CD4-positive, CD25-positive, alpha-beta regulatory T cell (primary cell): ENCODE data around the gene MBNL1. TPM values are rescaled to one million over a fixed set of nuclear protein-coding genes. Genes with fewer than 3 reads are reported as not detected.

Source experiments
- ATAC-seq, 2 donors: fragments of 150-1000 bp; cut with Tn5 transposase; one replicate each; pipeline ENCODE4 v1.10.0; 2021; ENCODE audit warnings: low read depth in 2 of 2, moderate number of reproducible peaks in 2 of 2, moderate library complexity in 1 of 2
- DNase-seq, 3 donors: peaks; one replicate each; pipeline versions ENCODE4 v3.0.0 to v3.0.0-alpha.2; 2012 to 2022; ENCODE audit warnings: mixed read lengths in 1 of 3
- H3K27ac ChIP-seq: one replicate; pipeline ENCODE4 v1.7.0; 2013; ENCODE audit warnings: mild to moderate bottlenecking, low read length; ENCODE audit not compliant: insufficient read depth, poor library complexity, severe bottlenecking
- H3K27me3 ChIP-seq: one replicate; pipeline ENCODE4 v1.7.0; 2013; ENCODE audit warnings: low read length; ENCODE audit not compliant: control insufficient read depth, insufficient read depth
- H3K36me3 ChIP-seq: one replicate; pipeline ENCODE4 v1.7.0; 2013; ENCODE audit warnings: mild to moderate bottlenecking, low read length, moderate library complexity; ENCODE audit not compliant: control insufficient read depth, insufficient read depth
- H3K4me1 ChIP-seq: 2 replicates; pipeline ENCODE4 v1.7.0; 2013; ENCODE audit warnings: mild to moderate bottlenecking, low read length; ENCODE audit not compliant: insufficient read depth, control insufficient read depth, poor library complexity, severe bottlenecking
- H3K4me3 ChIP-seq: one replicate; pipeline ENCODE4 v1.7.0; 2013; ENCODE audit warnings: low read depth, mild to moderate bottlenecking, low read length, moderate library complexity
- H3K9me3 ChIP-seq, 2 experiments: 1 replicate in 1 of 2; 2 replicates in 1 of 2; pipeline ENCODE4 v1.7.0; 2013; ENCODE audit warnings: low read length in 2 of 2, mild to moderate bottlenecking in 1 of 2, moderate library complexity in 1 of 2; ENCODE audit not compliant: control insufficient read depth in 2 of 2
- H3K27ac Mint-ChIP-seq, 3 donors: one replicate each; pipeline ENCODE4 v1.8.0; 2020 to 2022; ENCODE audit warnings: mild to moderate bottlenecking in 3 of 3, mixed read lengths in 3 of 3, moderate library complexity in 2 of 3
- H3K27me3 Mint-ChIP-seq: one replicate; pipeline ENCODE4 v1.8.0; 2022; ENCODE audit warnings: mild to moderate bottlenecking, mixed read lengths
- H3K36me3 Mint-ChIP-seq: one replicate; pipeline ENCODE4 v1.8.0; 2020; ENCODE audit warnings: mixed read lengths
- H3K4me1 Mint-ChIP-seq, 4 donors: one replicate each; pipeline ENCODE4 v1.8.0; 2020 to 2022; ENCODE audit warnings: mixed read lengths in 4 of 4, mild to moderate bottlenecking in 1 of 4
- H3K4me3 Mint-ChIP-seq, 4 donors: one replicate each; pipeline ENCODE4 v1.8.0; 2020 to 2022; ENCODE audit warnings: mild to moderate bottlenecking in 4 of 4, mixed read lengths in 4 of 4, moderate library complexity in 3 of 4
- H3K9me3 Mint-ChIP-seq, 7 donors: one replicate each; pipeline ENCODE4 v1.8.0; 2020 to 2022; ENCODE audit warnings: mixed read lengths in 7 of 7, mild to moderate bottlenecking in 3 of 7, moderate library complexity in 2 of 7
- polyA plus RNA-seq, 4 donors: library from polyadenylated mRNA; unstranded; fragments of 300-500 nt; fragmentation: Illumina TruSeq; gene quantifications; one replicate each; pipeline ENCODE4 v1.2.3, GENCODE V29; 2021
- total RNA-seq: library from RNA; stranded (reverse); gene quantifications from one replicate; pipeline ENCODE4 v1.2.3, GENCODE V29; 2022

Gene MBNL1
- total and polyA plus RNA-seq, 5 donors from 2014 or later, result 221 to 726 (median 252) TPM

DNA sequence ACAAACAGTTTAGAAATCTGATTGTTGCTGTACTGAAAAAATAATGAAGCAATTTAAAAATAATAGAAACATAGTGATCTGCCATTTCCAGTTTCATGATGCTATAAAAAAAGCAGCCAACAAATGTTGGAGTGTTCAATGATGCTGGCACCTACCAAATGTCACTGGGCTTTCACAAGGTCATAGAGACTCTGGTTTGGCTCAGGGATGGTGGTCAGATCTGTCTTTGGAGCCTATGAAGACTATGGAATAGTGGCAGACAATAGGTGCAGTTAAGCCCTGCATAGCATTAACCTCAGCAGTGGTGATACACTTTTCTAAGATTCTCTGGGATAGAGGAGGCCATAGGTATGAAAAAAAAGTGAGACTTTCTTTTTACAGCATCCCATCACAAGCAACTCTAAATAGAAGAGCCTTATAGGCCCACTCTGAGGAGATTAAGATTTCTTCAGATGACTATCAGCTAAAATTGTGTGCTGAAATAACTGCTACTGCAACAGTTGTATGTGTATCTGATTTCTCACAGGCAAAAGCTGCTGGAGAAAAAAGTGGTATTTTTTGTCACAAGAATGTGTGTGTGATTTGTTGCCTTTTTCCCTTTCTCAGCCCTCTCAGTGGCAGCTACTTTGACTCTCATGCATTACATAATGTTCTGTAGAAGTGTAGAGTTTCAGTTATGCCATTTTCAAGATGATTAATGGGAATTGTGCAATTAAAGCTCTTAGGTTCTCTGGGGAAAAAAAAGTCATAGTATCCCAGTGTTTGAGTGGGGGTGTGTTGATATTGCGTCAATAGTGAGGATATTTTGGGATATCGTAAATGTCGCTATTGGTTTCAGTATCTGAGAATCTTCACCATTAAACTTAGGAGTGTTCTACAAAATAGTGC is 137.4 kb downstream of the MBNL1 start:
- DNase-seq, result no peak
- peak overlapping the region; percentile 63 for H3K27ac ChIP-seq
- H3K4me1 ChIP-seq, result peaks cover 65% of the 10 kb centered on the region
- H3K4me3 Mint-ChIP-seq, result peak overlapping the region; percentile 8 to 74 (median 26)
- peaks cover 0 to 1% (median 0%) of the 10 kb centered on the region in 7 donors for H3K9me3 Mint-ChIP-seq
- peaks cover 35% of the 10 kb centered on the region for H3K36me3 Mint-ChIP-seq
- H3K27ac Mint-ChIP-seq, result peak overlapping the region in 2 of 3 donors; percentile 61 to 68
- peaks cover 58 to 85% (median 69%) of the 10 kb centered on the region in 4 donors for H3K4me1 Mint-ChIP-seq
- no peaks in the 10 kb centered on the region for H3K9me3 ChIP-seq
- peaks cover 23% of the 10 kb centered on the region for H3K36me3 ChIP-seq
- no peaks in the 10 kb centered on the region for H3K27me3 Mint-ChIP-seq
- no peak for ATAC-seq
- H3K27me3 ChIP-seq, result no peaks in the 10 kb centered on the region
- peak overlapping the region; percentile 39 for H3K4me3 ChIP-seq

GRCh38 chr3:152413240-152413639 is 144.5 kb downstream of the MBNL1 start:
- Histone ChIP-seq H3K27me3 (no peaks in the 10 kb centered on the region), H3K36me3 (peaks cover 40% of the 10 kb centered on the region), H3K4me3 (peak overlapping the region; percentile 4), H3K9me3 (no peaks in the 10 kb centered on the region), H3K4me1 (peaks cover 27% of the 10 kb centered on the region), H3K27ac (peak overlapping the region; percentile 35)
- no peak for DNase-seq
- H3K9me3 Mint-ChIP-seq, result no peaks in the 10 kb centered on the region
- ATAC-seq, result no peak
- H3K36me3 Mint-ChIP-seq, result peaks cover 47% of the 10 kb centered on the region
- peak overlapping the region in 2 of 3 donors; percentile 8 to 53 for H3K27ac Mint-ChIP-seq
- peak overlapping the region in 1 of 4 donors; percentile 14 for H3K4me3 Mint-ChIP-seq
- peaks cover 54 to 78% (median 64%) of the 10 kb centered on the region in 4 donors for H3K4me1 Mint-ChIP-seq
- no peaks in the 10 kb centered on the region for H3K27me3 Mint-ChIP-seq

- H3K4me3 Mint-ChIP-seq, result peak overlapping the region in 2 of 4 donors; percentile 1 to 27
- Histone ChIP-seq H3K4me3 (no peak overlapping the region), H3K4me1 (peaks cover 19% of the 10 kb centered on the region), H3K36me3 (peaks cover 71% of the 10 kb centered on the region), H3K27me3 (no peaks in the 10 kb centered on the region), H3K9me3 (no peaks in the 10 kb centered on the region), H3K27ac (peak overlapping the region; percentile 43)
- ATAC-seq (no peak), DNase-seq (no peak)
- peak overlapping the region in 2 of 3 donors; percentile 45 to 53 for H3K27ac Mint-ChIP-seq
- H3K4me1 Mint-ChIP-seq, result peaks cover 45 to 79% (median 60%) of the 10 kb centered on the region in 4 donors
- no peaks in the 10 kb centered on the region for H3K27me3 Mint-ChIP-seq
- peaks cover 0 to 6% (median 4%) of the 10 kb centered on the region in 7 donors for H3K9me3 Mint-ChIP-seq
- H3K36me3 Mint-ChIP-seq, result peaks cover 62% of the 10 kb centered on the region
Measured at GRCh38 chr3:152416808-152417580, 148.3 kb downstream of the MBNL1 start.

- H3K27me3 ChIP-seq, result no peaks in the 10 kb centered on the region
- H3K36me3 Mint-ChIP-seq, result peaks cover 78% of the 10 kb centered on the region
- H3K4me3 ChIP-seq, result no peak overlapping the region
- peaks cover 41 to 86% (median 69%) of the 10 kb centered on the region in 4 donors for H3K4me1 Mint-ChIP-seq
- H3K27ac Mint-ChIP-seq, result peak overlapping the region in 2 of 3 donors; percentile 85 to 87
- peak overlapping the region in 1 of 4 donors; percentile 41 for H3K4me3 Mint-ChIP-seq
- ATAC-seq, result no peak
- no peaks in the 10 kb centered on the region for H3K27me3 Mint-ChIP-seq
- peaks cover 0 to 14% (median 4%) of the 10 kb centered on the region in 7 donors for H3K9me3 Mint-ChIP-seq
- no peak for DNase-seq
- no peaks in the 10 kb centered on the region for H3K9me3 ChIP-seq
- no peak overlapping the region for H3K27ac ChIP-seq
- H3K36me3 ChIP-seq, result peaks cover 69% of the 10 kb centered on the region
- H3K4me1 ChIP-seq, result peaks cover 11% of the 10 kb centered on the region
Measured at GRCh38 chr3:152419748-152420147, 151.0 kb downstream of the MBNL1 start.

DNA sequence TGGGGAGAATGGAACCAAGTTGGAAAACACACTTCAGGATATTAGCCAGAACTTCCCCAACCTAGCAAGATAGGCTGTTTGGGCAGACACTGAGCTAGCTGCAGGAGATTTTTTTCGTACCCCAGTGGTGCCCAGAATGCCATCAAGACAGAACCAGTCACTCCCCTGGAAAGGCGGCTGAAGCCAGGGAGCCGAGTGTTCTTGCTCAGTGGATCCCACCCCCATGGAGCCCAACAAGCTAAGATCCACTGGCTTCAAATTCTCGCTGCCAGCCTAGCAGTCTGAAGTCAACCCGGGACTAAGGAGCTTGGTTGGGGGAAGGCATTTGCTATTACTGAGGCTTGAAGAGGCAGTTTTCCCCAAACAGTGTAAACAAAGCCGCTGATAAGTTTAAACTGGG is 152.4 kb downstream of the MBNL1 start:
- peaks cover 57% of the 10 kb centered on the region for H3K36me3 ChIP-seq
- peaks cover 11% of the 10 kb centered on the region for H3K4me1 ChIP-seq
- H3K27me3 ChIP-seq, result no peaks in the 10 kb centered on the region
- peaks cover 79% of the 10 kb centered on the region for H3K36me3 Mint-ChIP-seq
- H3K4me3 ChIP-seq, result no peak overlapping the region
- peaks cover 34 to 87% (median 68%) of the 10 kb centered on the region in 4 donors for H3K4me1 Mint-ChIP-seq
- no peaks in the 10 kb centered on the region for H3K9me3 ChIP-seq
- H3K27ac Mint-ChIP-seq, result peak overlapping the region in 2 of 3 donors; percentile 20 to 85
- no peak overlapping the region for H3K27ac ChIP-seq
- DNase-seq, result no peak
- H3K9me3 Mint-ChIP-seq, result peaks cover 0 to 14% (median 4%) of the 10 kb centered on the region in 7 donors
- H3K27me3 Mint-ChIP-seq, result no peaks in the 10 kb centered on the region
- peak overlapping the region in 1 of 4 donors; percentile 7 for H3K4me3 Mint-ChIP-seq
- ATAC-seq, result no peak

- Histone ChIP-seq H3K27ac (peak overlapping the region; percentile 54), H3K27me3 (no peaks in the 10 kb centered on the region), H3K36me3 (peaks cover 27% of the 10 kb centered on the region), H3K9me3 (no peaks in the 10 kb centered on the region), H3K4me1 (peaks cover 7% of the 10 kb centered on the region), H3K4me3 (no peak overlapping the region)
- no peak for ATAC-seq
- no peak for DNase-seq
- Mint-ChIP-seq H3K36me3 (peaks cover 60% of the 10 kb centered on the region), H3K9me3 (peaks cover 0 to 10% (median 2%) of the 10 kb centered on the region in 7 donors), H3K4me1 (peaks cover 46 to 83% (median 68%) of the 10 kb centered on the region in 4 donors), H3K27me3 (no peaks in the 10 kb centered on the region), H3K27ac (peak overlapping the region in 2 of 3 donors; percentile 77 to 89), H3K4me3 (peak overlapping the region in 2 of 4 donors; percentile 9 to 22)
Measured at GRCh38 chr3:152426393-152426792, 157.7 kb downstream of the MBNL1 start.

- Mint-ChIP-seq H3K27ac (peak overlapping the region in 2 of 3 donors; percentile 31 to 36), H3K4me3 (no peak overlapping the region), H3K36me3 (peaks cover 61% of the 10 kb centered on the region), H3K9me3 (peaks cover 0 to 3% (median 0%) of the 10 kb centered on the region in 7 donors), H3K27me3 (no peaks in the 10 kb centered on the region), H3K4me1 (peaks cover 30 to 67% (median 50%) of the 10 kb centered on the region in 4 donors)
- H3K9me3 ChIP-seq, result no peaks in the 10 kb centered on the region
- H3K27ac ChIP-seq, result peak overlapping the region; percentile 54
- DNase-seq, result no peak
- peak in 1 of 2 donors; percentile 23 for ATAC-seq
- no peaks in the 10 kb centered on the region for H3K27me3 ChIP-seq
- H3K4me3 ChIP-seq, result no peak overlapping the region
- H3K36me3 ChIP-seq, result peaks cover 45% of the 10 kb centered on the region
- peaks cover 3% of the 10 kb centered on the region for H3K4me1 ChIP-seq
Measured at GRCh38 chr3:152428577-152428976, 159.8 kb downstream of the MBNL1 start.
